ENCODE measurements around the gene TMEM161A.
"Not testable (repeated sequence)": the region's sequence is repeated elsewhere in the genome, so short reads cannot be mapped to it uniquely, and the experiment has no call there.

TMEM161A gene

DNA sequence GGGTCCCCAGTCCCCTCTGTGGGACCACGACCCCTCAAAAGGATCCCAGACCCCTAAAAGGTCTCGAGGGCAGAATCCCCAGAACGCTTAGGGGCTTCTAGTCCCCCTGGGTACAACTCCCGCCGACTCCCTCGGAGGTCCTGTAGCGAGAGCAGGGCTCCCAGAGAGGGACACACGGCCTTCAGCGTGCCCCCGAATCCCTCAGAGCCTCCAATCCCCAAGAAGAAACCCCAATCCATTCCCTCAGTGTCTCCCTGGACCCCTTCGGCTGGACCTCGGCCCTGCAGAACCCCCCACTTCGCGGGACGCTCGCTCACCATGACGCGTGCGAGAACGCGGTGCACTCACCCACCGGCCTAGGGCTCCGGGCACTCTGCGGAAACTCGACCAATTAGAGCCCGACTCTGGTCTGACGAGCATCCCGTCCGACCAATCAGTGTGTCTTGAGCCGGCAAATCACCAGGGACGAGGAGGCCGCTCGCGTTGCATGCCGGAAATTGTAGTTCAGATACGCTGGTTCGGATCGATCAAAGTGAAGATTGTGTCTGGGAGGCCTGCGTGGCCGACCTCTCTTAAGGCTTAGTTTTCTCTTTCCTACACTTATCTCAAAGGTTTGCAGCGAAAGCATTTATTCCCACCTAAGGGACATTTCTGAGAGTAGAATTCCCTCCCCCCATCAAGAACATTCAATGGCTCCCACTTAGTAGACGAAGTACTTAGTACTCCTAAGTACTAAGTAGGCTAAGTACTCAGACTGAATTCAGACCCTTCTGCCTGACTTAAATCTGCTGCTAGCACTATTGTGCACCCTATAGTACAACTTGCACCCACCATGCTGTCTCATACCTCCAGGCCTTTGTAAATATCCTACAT lies at the start of gene TMEM161A:
TMEM161A (minus strand) TSS at position 370 of the 873 bp plus-strand sequence; CDS start at position 320, 50 bp downstream.
- peak; percentile 91 for DNase-seq

DNA sequence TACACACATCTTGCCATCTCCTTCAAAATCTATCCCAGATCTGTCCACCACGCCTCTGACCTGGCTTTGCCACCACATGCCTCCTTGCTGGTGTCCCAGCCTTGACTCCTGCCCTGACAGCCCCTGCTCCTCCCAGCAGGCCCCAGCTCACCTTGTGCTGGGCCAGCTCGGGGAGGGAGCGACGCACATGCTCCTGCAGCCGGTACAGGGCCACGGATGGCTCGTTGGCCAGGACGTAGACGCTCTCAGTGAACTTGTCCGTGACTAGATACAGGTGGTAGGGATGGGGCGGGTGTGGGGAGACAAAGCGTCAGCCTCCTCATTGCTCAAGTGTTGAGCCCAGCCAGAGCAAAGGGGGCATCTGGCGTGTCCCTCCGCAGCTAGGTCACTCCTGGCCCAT lies 48.5 kb upstream of the TMEM161A start:
- no peak for DNase-seq

DNA sequence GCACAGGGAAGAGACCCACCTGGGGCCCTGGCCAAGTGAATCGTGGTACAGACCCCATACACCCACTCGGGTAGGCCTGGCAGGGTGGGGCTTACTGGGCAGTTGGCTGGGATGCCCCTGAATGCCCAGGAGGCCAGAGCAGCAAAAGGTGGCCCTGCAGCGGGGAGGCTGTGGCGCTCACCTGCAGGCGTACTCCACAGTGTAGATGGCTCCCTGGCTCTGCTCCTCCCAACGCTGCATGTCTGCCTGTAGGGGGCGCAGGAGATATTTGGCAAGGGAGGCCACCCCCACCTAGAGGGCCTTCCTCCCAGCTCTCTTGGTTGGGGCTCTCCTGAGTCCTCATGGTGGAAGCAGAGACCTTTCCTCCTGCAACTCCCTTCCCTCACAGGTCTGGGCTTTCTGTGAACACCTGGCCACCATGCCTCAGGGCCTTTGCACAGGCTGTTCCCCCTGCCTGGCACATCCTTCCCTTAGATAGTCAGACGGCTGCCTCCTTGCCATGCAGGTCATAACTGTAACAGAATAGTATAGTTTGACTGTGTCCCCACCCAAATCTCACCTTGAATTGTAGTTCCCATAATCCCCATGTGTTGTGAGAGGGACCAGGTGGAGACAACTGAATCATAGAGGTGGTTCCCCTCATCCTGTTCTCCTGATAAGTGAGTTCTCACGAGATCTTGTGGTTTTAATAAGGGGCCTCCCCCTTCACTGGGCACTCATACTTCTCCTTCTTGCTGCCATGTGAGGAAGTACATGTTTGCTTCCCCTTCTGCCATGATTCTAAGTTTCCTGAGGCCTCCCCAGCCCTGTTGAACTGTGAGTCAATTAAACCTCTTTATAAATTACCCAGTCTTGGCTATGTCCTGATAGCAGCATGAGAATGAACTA lies 47.8 kb upstream of the TMEM161A start:
- no peak for DNase-seq

DNA sequence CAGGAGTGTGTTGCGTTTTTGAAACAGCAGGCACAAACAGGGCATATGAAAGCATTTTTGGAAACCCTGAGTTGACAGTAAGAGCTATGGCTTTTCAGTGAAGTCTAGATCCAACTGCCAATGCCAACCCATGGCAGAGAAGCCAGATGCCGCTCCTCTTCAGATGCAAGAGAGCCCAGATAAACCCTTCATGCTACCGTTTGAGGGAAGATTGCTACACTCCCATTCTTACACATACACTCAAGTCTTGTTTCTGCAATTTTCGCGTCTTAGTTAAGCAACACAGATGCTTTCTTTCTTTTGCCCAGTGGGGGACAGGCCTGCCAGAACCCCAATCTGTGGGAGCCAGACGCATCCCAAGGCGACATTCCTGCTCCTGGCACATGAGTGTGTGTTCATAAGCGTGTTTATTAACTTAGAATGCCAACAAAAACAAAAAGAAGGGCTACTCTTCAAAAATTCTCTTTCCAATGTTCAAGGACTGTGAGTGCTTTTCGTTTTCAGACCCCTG lies 43.3 kb upstream of the TMEM161A start:
- DNase-seq, result no peak

DNA sequence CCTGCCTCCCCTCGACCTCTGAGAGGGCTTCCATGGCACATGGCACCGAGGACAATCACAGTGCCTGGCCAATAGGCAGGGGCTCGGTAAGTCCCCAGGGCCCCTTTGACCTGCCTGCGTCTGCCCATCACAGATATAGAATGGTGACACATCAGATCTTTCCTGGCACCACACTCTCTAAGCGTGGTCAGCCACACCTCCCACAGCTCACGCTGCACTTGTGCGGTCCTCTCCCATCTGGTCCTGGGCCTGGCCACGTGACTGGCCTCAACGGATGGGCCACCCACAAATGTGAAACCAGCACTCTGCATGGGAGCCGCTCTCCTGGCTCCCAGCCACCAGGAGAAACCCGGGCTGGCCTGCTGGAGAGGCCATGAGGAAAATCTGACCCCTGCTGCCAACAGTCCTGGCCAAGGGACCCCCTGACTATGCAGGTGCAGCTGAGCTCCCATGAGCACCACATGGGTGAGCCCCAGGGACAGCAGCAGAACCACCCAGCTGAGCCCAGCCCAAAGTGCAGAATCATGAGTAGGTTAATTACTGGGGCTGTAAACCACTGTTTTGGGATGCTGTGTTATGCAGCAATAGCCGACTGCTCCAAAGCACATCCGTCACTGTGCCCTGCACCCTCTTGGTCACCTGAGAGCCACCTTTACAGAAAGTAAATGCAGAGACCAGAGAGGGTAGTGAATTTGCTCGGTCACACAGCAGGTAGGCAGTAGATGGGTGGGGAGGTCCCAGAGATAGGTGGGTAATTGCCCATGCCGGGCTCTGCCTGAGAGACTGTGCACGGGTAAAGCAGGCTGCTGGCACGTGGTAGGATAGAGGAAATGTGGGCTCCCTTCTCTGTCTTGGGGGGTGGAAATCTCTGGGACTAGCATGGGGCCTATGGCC lies 41.5 kb upstream of the TMEM161A start:
- DNase-seq, result no peak

DNA sequence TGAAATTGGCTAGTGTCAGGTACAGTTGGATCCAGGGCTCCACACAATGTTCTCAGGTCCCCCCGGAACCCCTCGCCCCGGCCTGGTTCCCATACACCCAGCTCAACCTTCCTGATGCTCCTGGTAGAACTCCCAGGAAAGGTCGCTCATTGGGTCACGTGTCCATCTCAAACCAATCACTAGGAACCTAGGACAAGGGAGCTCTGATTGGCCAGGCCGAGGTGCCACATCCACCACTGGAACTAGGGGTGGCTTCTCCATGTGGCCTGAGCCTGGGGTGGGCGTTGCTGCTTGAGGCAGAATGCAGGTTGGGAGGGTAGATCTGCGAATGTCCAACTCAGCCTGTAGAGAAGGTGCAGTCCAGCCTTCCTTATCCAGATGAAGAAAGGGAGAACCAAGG lies 38.7 kb upstream of the TMEM161A start:
- no peak for DNase-seq

DNA sequence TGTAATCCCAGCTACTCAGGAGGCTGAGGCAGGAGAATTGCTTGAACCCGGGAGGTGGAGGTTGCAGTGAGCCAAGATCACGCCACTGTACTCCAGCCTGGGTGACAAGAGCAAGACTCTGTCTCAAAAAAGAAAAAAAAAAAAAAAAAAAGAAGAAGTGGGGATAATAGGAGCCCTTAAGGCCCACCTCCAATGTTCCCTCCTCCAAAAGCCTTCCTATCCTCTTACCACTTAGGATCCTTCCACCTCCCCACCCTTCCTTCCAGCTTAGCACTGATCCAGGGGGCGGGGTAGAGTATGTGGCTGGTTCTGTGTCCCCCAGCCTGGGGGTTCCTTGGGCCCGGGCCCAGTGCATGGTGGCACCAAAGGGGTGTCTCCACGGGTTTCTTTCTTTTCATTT lies 35.0 kb upstream of the TMEM161A start:
- not testable (repeated sequence) for DNase-seq

DNA sequence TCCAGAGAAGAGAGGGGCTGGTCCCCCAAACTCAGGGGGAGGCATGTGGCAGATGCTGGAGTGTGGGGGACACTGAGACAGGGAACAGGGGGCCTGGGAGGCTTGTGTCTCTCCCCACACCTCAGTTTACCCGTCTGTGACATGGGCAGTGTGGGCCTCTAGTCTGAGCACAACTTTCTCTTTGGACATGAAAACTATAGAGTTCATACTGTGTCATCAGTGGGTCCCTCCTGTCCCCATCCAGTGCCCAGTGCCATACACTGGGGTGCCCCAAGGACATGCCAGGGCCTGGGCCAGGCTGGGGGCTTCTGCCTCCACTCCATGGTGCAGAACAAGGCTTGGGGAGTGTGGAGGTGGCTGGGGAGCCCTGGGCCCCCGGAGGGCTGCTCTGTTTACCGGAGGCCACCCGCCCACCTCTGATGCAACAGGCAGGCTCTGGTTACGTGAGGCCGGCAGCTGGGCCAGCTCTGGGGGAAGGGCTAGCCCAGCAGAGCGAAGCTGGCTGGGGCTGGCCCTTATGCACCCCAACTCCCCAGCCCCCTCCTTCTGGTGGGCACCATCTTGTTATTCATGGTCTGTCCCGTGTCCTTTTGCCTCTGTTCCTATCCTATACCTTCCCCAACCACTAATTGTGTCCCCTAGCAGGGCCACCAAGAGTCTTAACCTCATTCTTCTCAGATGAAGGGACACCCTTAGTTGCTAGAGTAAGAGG lies 33.7 kb upstream of the TMEM161A start:
- no peak for DNase-seq

DNA sequence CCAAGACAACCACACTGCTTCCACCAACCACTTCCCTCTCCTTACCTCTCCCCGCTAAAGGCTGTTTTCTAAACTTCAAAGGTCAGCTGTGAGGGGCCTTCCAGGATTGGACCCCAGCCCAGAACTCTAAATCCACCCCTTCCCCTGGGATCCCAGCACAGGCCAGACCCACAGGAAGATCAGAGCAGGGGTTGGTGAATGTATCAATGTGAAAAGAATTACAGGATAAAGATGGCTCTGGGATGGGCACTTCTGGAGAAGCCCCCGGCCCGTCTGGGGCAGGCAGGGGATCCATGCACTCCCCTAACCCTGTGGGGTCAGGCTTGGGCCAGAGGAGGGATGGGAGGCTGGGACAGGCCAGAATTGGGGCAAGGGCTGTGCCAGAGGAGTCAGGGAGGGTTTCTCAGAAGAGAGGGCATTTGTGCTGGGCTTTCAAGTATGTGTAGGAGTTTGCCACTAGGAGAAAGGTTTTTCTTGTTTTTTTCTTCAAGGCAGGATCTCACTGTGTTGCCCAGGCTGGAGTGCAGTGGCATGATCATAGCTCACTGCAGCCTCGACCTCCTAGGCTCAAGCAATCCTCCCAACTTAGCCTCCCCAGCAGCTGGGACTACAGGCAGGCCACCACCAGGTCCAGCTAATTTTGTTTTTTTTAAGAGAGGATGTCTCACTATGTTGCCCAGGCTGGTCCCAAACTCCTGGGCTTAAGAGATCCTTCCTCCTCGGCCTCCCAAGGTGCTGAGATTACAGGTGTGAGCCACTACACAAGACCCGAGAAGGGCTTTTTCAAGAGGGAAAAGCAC lies 32.8 kb upstream of the TMEM161A start:
- no peak for DNase-seq

DNA sequence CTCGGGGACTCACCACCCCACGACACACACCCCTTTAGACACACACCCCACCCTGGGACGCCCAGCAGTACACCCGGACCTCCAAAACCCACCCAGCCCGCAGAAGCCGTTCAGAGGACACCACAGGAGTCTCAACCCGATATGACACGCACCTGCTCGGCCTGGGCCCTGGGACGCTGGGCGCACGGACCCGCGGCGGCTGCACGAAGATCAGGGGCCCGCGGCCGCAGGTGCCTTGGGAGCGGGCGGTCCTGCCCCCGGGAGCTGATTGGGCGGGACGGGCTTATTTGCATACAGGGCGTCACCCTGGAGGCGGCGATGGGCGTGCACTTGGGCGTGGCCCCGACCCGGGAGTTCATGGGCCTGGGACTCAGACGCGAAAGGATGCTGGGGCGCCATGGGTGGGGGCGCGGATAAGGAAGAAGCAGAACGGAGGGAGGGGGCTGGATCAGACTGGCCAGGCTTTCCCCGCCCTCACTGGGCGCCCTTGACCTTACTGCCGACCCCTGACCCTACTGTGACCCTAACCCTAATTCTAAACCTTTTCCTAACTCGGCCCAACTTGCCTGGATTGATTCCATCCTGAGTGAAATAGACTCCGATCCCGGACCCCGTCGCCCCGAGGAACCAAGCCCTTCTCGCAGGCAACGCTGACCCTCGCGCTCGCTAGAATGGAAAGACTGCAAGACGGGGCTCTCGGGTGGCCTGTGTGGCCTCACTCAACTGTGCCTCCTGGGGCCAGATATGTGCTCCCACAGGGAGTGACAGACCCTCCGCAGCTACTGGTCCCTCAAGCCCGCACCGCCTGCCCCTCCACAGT lies 32.0 kb upstream of the TMEM161A start, which contains the start of gene MEF2B:
MEF2B (minus strand) TSS at position 211 of the 820 bp plus-strand sequence. CDS start 19,528 bp downstream, outside the sequence.
- no peak for DNase-seq

DNA sequence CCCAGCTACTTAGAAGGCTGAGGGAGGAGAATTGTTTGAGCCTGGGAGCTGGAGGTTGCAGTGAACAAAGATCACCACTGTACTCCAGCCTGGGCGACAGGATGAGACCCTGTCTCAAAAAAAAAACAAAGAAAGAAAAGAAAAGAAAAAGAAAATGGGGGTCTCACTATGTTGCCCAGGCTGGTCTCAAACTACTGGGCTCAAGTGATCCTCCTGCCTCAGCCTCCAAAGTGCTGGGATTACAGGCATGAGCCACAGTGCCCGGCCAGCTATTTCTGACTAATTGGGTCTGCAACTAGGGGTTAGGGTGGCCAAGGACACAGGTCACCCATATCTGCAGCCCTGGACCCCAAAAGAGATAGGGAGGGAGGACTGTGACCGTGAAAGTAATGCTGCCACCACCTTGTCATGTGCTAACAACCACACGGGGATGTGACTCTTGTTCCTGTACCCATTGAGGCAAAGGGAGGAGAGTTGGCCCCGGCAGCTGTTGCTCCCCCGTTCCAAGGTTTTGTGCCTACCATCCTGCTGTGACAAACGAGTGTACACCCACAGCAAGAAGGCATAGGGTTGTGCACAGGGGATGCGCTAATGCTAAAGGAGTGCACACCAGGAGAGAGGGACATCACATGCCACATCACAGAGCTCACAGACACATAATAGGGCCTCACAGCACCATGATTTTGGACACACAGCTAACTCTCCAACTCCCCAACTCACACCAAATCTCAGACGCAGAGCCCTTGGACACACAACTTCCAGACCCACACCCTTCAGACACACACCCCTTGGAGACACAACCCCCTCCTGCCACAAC lies 31.2 kb upstream of the TMEM161A start:
- no peak for DNase-seq

DNA sequence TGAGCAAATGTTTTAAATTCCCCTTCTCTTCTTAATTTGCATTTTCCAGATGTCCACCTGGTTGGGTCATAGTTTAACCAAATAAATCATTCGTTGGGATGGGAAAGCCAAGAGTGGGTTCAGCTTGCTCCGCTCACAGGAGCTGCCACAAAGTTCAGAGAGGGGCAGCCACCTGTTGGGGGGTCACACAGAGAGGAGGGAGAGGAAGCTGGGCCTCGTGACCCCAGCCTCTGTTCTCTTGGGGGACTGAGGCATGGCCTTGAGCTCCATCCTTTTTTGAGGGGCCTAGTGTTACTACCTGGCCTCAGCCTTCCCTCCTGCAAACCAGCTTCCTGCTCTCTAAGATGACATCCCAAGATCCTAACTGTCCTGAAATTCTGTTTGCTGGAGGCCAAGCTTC lies 29.3 kb upstream of the TMEM161A start:
- DNase-seq, result no peak

DNA sequence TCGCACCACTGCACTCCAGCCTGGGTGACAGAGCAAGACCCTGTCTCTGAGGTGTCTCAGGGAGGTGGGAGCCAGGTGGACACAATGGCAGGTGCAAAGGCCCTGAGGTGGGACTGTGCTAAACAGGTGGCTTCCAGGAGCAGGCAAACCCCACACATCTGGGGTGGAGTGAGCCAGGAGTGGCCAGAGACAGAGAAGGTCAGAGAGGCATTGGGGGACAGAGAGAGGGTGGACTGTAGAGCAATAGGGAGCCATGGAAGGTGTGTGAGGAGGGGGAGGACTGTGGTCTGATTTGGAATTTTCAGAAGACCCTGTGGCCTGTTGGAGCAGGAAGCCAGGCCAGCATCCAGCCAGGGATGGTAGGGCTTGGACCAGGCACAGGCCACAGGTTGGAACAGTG lies 27.1 kb upstream of the TMEM161A start:
- no peak for DNase-seq

DNA sequence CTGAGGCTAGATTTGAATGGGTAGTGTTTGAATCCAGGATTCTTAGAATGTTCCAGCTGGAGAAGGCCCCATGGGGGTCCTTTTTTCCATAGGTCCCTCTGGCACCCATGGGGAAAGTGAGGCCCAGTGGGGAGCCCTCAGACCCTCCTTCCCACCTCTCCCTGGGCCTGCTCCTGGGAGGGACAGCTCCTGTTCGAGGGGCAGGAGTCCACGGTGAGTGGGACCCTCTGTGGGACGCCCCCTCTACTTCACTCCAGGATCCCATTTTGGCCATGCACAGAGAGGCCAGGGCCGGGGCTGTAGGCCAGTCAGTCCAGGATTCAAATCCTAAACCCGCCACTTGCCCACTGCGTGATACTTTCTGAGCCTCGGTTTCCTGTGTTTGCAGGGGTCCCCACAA lies 24.2 kb upstream of the TMEM161A start:
- no peak for DNase-seq

DNA sequence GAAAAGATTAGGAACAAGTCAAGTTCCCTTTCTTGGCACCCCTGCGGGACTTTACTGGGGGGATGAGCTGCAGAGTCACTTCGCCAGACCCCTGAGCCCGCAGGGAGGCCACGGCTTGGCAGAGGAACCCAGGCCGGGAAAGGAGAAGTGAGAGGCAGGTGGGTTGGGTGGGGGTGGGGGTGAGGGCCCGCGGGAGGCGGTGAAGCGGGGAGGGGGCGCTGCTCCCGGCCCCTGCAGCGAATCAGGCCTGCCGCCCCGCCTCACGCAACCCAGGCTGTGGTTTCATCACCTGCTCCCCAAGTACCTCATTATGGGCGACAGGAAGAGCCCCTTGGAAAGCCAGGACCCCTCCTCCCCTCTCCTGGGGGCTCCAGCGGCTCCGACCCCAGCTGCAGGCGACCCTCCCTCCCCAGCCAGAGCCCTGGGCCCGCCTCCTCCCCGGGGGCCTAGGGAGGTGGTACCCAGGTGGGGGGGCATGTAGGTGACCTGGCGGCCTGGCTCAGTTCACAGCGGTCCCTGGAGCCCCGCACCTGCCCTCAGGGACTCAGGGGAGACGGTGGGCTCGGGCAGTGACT lies 22.3 kb upstream of the TMEM161A start:
- no peak for DNase-seq

DNA sequence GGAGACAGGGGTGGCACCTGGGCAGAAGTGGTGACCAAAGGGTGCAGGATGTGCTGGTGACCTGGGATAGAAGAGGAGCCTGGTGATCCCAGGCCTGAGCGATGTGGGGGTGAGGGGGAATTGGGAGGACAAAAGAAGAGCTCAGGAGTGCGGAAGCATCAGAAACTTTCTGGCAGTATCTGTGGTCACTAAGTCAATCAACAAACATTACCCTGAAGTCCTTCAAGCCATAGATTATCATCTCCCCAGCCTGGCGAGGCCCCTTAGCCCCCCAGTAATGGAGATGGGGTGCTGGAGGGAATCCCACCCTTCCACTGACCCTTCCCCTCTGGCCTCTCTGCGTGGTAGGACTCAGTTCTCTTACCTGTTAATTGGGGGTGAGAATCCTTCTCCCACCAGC lies 21.3 kb upstream of the TMEM161A start:
- DNase-seq, result no peak

DNA sequence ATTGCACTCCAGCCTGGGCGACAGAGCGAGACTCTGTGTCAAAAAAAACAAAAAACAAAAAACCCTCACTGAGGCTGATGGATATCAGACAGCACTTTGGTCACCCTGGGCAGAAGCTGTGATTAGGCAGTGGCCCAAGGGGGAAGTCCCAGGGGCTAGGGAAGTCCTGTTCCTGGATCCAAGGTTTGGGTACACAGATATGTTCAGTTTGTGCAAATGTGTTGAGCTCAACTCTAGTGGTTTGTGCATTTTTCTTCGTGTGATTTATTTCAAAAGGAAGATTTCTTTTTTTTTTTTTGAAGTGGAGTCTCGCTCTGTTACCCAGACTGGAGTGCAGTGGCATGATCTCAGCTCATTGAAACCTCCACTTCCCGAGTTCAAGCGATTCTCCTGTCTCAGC lies 19.5 kb upstream of the TMEM161A start:
- DNase-seq, result no peak

DNA sequence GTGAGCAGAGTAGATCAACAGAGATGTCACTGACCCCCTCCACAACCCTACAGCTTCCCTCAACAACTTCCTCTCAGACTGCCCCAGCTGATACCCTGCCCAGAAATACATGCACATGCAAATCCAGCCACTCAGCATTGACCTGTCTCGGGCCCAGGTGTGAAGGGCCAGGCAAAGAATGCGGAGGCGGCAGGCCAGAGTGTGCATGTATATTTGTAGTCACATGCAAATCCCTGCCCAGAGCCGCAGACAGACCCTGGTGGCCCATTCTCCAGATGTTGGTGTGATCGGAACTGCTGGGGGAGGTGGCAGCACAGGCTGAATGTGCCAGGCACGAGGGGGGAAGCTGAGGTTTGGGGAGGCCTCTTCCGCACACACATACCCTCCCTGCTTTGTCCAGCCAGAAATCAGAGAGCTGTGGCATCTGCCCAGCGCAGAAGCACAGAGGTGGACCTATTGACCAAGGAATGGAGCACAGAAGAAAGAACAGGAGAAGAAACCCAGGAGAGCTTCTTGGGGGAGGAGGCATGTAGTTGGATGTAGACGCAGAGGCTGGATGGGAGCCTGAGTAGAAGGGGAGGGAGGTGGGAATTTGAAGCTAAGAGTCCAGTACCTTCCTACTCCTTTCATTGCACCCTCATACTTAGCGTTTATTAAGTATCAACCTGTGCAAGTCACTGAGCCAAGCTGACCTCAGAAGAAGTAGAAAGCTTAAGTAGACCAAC lies 17.4 kb upstream of the TMEM161A start:
- DNase-seq, result no peak
